IMR-90 (cell line): ENCODE data around the gene SEMA6D.

ENCODE experiments used
- CEBPB ChIP-seq: IDR thresholded peaks from 2 replicates; pipeline ENCODE4 v1.6.1; 2012; ENCODE audit warnings: low read depth, low read length, improper control_type of control experiment
- CTCF ChIP-seq: conservative IDR thresholded peaks from 2 replicates; pipeline ENCODE4 v1.5.1; 2012; ENCODE audit warnings: mild to moderate bottlenecking, low read depth, low read length, improper control_type of control experiment
- POLR2A ChIP-seq: IDR thresholded peaks from 2 replicates; pipeline ENCODE4 v1.6.1; 2012; ENCODE audit warnings: mild to moderate bottlenecking, low read depth, low read length
- RFX5 ChIP-seq: IDR thresholded peaks from 2 replicates; pipeline ENCODE4 v1.8.0; 2012; ENCODE audit warnings: low read depth, mild to moderate bottlenecking, low read length, moderate library complexity

GRCh38 chr15:47768735-47769134 lies 51.4 kb downstream of the SEMA6D start:
- TF ChIP-seq CEBPB = no peak
- TF ChIP-seq RFX5 = no peak
- TF ChIP-seq POLR2A = no peak
- TF ChIP-seq CTCF = no peak
